SU-DHL-6 (cell line): ENCODE data around the gene TOP1.
A peak's percentile ranks its signal among the peaks of the same experiment; 100 is the strongest.

Source experiments
- H2AFZ ChIP-seq: fragments of 200-600 bp; sonication (generic); 2 replicates; pipeline ENCODE4 v1.6.1; 2014; ENCODE audit warnings: low read depth, mild to moderate bottlenecking, moderate library complexity, mixed read lengths, antibody characterized with exemption, low read length; ENCODE audit not compliant: severe bottlenecking
- H3F3A ChIP-seq: fragments of 200-600 bp; shearing (Covaris generic); 2 replicates; pipeline ENCODE4 v1.6.0; 2016; ENCODE audit warnings: antibody characterized with exemption, mild to moderate bottlenecking; ENCODE audit not compliant: insufficient read depth
- H3K27ac ChIP-seq: fragments of 200-600 bp; sonication (generic); 2 replicates; pipeline ENCODE4 v1.5.1; 2016; ENCODE audit warnings: low read depth, mild to moderate bottlenecking, low read length, moderate library complexity, mixed read lengths
- H3K27me3 ChIP-seq: fragments of 200-600 bp; sonication (generic), shearing (Covaris generic); 2 replicates; pipeline ENCODE4 v1.6.0; 2014; ENCODE audit warnings: mild to moderate bottlenecking, low read length
- H3K36me3 ChIP-seq: fragments of 200-600 bp; sonication (generic); 2 replicates; pipeline ENCODE4 v1.6.1; 2014; ENCODE audit warnings: mild to moderate bottlenecking, low read length, mixed read lengths
- H3K4me2 ChIP-seq: fragments of 300-600, 200-600 bp; shearing (Covaris generic), sonication (generic); 2 replicates; pipeline ENCODE4 v1.6.0; 2014; ENCODE audit warnings: low read length, low read depth, mild to moderate bottlenecking; ENCODE audit not compliant: poor library complexity, severe bottlenecking
- H3K4me3 ChIP-seq: fragments of 200-600 bp; sonication (generic); 2 replicates; pipeline ENCODE4 v1.5.1; 2014; ENCODE audit warnings: antibody characterized with exemption, low read length, mild to moderate bottlenecking, mixed read lengths; ENCODE audit not compliant: insufficient read depth, poor library complexity, severe bottlenecking
- H3K79me2 ChIP-seq: fragments of 200-600 bp; sonication (generic); 2 replicates; pipeline ENCODE4 v1.6.1; 2014; ENCODE audit warnings: mild to moderate bottlenecking, low read length, moderate library complexity; ENCODE audit not compliant: insufficient read depth
- H3K9ac ChIP-seq: fragments of 200-600 bp; sonication (generic); 2 replicates; pipeline ENCODE4 v1.7.0; 2014; ENCODE audit warnings: mild to moderate bottlenecking, low read length
- H3K9me2 ChIP-seq: fragments of 200-600 bp; sonication (generic); replicated peaks from 2 replicates; pipeline ENCODE4 v1.6.1; 2014; ENCODE audit warnings: low read length; ENCODE audit not compliant: insufficient read depth
- H3K9me3 ChIP-seq: fragments of 200-600 bp; sonication (generic); 2 replicates; pipeline ENCODE4 v1.6.1; 2014; ENCODE audit warnings: low read length, mixed read lengths; ENCODE audit not compliant: insufficient read depth
- H4K20me1 ChIP-seq: fragments of 200-600 bp; sonication (generic); 2 replicates; pipeline ENCODE4 v1.6.1; 2014; ENCODE audit warnings: low read depth, mild to moderate bottlenecking, antibody characterized with exemption, low read length, moderate library complexity, mixed read lengths
- EZH2phosphoT487 ChIP-seq: fragments of 200-600 bp; sonication (generic), shearing (Covaris generic); conservative IDR thresholded peaks from 2 replicates; pipeline ENCODE4 v1.6.1; 2018; ENCODE audit warnings: mild to moderate bottlenecking, antibody characterized with exemption, low read length, moderate library complexity, mixed read lengths
- TF ChIP-seq, protein P1 (sequence below): fragments of 200-600 bp; sonication (generic); IDR thresholded peaks from one replicate; pipeline ENCODE4 v1.5.1; 2017; ENCODE audit warnings: antibody characterized with exemption, mild to moderate bottlenecking, low read length, moderate library complexity; ENCODE audit not compliant: insufficient read depth, poor library complexity, severe bottlenecking

TOP1 gene

DNA sequence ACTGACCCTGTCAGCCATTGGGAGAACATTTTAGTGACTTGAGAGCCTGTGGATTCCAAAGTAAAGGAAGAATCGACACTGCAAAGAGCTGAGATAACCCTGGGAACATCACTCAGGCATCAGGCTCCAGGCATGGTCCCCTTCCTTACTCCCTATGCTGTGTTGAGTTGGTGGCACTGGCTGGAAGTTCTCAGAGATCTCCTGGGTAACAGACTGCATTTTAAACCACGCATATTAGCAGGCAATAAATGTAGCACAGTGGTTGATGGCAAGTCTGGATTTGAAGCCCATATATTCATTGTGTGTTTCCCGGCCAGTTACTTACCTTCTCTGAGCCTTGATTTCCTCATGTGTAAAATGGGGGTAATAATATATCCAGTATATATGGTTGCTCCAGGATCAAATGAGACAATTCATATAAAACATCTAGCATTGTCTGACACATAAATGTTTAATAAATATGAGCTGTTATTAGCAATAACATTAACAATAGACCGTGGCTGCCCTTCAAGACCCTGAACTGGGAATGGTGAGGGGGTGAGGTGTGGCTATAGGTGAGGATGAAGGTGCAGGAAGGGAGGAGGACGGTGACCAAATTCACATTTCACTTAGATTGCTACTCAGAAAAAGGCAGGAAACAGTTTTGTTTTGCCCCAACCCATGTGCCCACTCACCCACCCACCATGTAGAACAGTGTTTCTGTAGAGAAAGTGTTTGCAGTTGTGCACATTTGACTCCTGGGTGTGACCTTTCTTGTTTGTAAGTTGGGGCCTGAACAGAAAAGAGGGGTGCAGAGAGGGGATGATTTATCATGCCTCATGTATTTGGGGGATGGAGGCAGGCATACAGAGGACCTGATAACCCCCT, 110.8 kb downstream of the TOP1 start:
- H3K9ac ChIP-seq: no peak overlapping the region
- H3K36me3 ChIP-seq: no peaks in the 10 kb centered on the region
- H3K4me3 ChIP-seq: no peak overlapping the region
- no peaks in the 10 kb centered on the region for H3K9me3 ChIP-seq
- H3K27me3 ChIP-seq: no peaks in the 10 kb centered on the region
- TF ChIP-seq, protein P1, sequence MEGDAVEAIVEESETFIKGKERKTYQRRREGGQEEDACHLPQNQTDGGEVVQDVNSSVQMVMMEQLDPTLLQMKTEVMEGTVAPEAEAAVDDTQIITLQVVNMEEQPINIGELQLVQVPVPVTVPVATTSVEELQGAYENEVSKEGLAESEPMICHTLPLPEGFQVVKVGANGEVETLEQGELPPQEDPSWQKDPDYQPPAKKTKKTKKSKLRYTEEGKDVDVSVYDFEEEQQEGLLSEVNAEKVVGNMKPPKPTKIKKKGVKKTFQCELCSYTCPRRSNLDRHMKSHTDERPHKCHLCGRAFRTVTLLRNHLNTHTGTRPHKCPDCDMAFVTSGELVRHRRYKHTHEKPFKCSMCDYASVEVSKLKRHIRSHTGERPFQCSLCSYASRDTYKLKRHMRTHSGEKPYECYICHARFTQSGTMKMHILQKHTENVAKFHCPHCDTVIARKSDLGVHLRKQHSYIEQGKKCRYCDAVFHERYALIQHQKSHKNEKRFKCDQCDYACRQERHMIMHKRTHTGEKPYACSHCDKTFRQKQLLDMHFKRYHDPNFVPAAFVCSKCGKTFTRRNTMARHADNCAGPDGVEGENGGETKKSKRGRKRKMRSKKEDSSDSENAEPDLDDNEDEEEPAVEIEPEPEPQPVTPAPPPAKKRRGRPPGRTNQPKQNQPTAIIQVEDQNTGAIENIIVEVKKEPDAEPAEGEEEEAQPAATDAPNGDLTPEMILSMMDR: no peak
- no peak for TF ChIP-seq EZH2phosphoT487
- no peaks in the 10 kb centered on the region; the same call in 1 of the 2 replicates for H4K20me1 ChIP-seq
- H3K9me2 ChIP-seq: no peaks in the 10 kb centered on the region
- H2AFZ ChIP-seq: no peak overlapping the region
- 0 out of 2 replicates have a peak, but pooled peaks cover 5% of the 10 kb centered on the region for H3F3A ChIP-seq
- H3K27ac ChIP-seq: no peak overlapping the region
- peak overlapping the region; percentile 75 for H3K4me2 ChIP-seq
- H3K79me2 ChIP-seq: peaks cover 60% of the 10 kb centered on the region

DNA sequence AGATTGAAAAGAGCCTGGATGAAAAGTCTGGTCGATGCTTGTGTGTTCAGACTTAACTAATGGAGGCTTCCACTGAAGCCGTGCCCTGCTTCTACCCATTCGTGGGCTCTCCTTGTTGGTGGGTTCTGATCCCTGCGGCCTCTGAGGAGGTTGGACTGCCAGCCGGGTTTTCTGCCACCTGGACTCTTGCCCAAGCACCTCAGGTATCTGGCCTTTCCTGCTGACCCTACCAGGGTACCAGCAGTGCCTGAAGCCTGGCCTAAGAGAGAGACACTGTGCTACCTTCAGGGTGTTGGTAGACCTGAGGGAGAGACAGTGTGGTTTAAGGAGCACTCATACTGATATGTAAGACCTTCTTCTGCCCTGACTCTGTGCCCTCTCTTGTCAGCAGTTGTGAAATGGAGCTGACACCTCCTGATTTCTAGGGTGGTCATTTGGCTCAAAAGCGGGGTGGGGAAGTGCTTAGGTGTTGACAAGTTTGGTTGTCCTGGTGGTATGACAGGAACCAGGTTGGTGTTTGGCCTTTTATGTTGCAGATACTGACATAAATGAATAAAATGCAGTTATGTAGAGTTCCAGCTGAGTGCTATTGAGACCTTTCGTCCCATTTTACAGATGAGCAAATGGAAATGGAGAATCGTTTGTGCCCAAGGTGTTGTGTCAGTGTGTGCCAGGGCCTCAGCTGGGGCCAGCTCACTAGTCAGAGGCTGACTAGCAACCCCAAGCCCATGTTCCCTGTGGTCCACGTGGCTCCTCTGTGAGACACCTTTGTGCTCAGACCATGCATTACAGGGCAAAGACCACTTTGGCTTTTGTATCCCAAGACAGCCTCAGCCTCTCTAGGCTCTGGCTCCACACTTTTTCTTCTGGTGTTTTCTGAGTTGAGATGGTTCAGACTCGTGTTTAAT, 111.9 kb downstream of the TOP1 start:
- H3K36me3 ChIP-seq: no peaks in the 10 kb centered on the region

DNA sequence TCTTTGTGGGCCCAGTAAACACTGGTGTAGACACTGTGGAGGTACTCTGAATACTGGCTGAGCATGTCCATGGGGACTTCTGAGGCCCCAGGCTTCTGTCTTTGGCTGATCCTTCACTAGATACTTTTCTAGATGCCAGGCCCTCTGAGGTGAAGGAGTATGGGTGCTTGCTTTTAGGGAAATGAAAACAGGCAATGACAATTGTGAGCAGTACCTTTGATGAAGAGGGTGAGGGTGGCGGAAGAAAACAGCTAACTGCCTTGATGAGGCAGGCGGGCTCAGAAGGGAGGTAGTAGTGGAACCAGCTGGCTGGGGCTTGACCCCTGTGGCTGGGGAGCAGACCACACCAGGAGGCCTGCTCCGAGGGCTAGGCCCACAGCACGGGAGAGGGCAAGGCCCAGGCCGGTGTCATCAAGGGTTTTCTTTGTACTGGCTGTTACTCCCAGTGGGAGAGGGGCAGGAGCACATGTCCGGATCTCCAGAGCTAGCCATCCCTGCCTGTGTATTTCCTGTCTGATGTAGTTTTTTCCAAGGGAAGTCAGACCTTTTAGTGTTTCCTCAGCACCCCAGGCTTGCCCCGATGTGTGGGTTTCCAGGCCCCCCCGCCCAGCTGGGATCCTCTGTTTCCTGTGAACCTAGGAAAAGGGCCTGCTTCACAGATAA, 112.7 kb downstream of the TOP1 start:
- Histone ChIP-seq H3K27me3 (no peaks in the 10 kb centered on the region), H4K20me1 (no peaks in the 10 kb centered on the region; the same call in 1 of the 2 replicates), H3F3A (0 out of 2 replicates have a peak, but pooled peaks cover 5% of the 10 kb centered on the region), H3K4me2 (no peak overlapping the region), H3K36me3 (no peaks in the 10 kb centered on the region), H3K27ac (no peak overlapping the region), H2AFZ (no peak overlapping the region), H3K4me3 (no peak overlapping the region), H3K79me2 (peaks cover 79% of the 10 kb centered on the region), H3K9me3 (no peaks in the 10 kb centered on the region), H3K9me2 (no peaks in the 10 kb centered on the region), H3K9ac (no peak overlapping the region)
- TF ChIP-seq, protein P1: no peak
- TF ChIP-seq EZH2phosphoT487: no peak

More for the DNA sequence above, 111.9 kb downstream of the TOP1 start:
- Histone ChIP-seq H3K27ac (no peak overlapping the region), H2AFZ (no peak overlapping the region), H3F3A (0 out of 2 replicates have a peak, but pooled peaks cover 5% of the 10 kb centered on the region), H3K9me2 (no peaks in the 10 kb centered on the region), H3K9ac (no peak overlapping the region), H4K20me1 (no peaks in the 10 kb centered on the region; the same call in 1 of the 2 replicates), H3K9me3 (no peaks in the 10 kb centered on the region), H3K79me2 (peaks cover 71% of the 10 kb centered on the region), H3K27me3 (no peaks in the 10 kb centered on the region), H3K4me2 (no peak overlapping the region), H3K4me3 (no peak overlapping the region)
- TF ChIP-seq EZH2phosphoT487: no peak
- TF ChIP-seq, protein P1: no peak
